Peyer's patch (tissue), 4 donors: ENCODE measurements around the gene PCK1.

Source experiments
- CTCF ChIP-seq, 6 experiments: fragments of 450-650 bp in 4 of 6; fragments of 200-600 bp in 2 of 6; sonication (generic) in 1 of 6; IDR thresholded peaks; one replicate each; pipeline ENCODE4 v1.5.1; 2017 to 2019; ENCODE audit warnings: antibody characterized with exemption in 6 of 6, mild to moderate bottlenecking in 3 of 6, moderate library complexity in 1 of 6
- POLR2A ChIP-seq, 2 donors: fragments of 450-650 bp; IDR thresholded peaks; one replicate each; pipeline ENCODE4 v1.5.1; 2017; ENCODE audit warnings: antibody characterized with exemption in 2 of 2, mild to moderate bottlenecking in 2 of 2, moderate library complexity in 2 of 2

- no peak for TF ChIP-seq CTCF (IDR thresholded peaks at IDR 0.05)
- no peak for TF ChIP-seq POLR2A (IDR thresholded peaks at IDR 0.05)
These were observed 37.6 kb downstream of the PCK1 start for GRCh38 chr20:57598491-57598890.
